Lung (tissue), 12 donors: ENCODE measurements around the gene C17orf100. TPM values are rescaled to one million over a fixed set of nuclear protein-coding genes. Genes with fewer than 3 reads are reported as not detected.

ENCODE experiments used
- ATAC-seq: fragments of 200-7000 bp; cut with Tn5 transposase; one replicate; pipeline ENCODE4 v1.9.1; 2020; ENCODE audit warnings: moderate number of reproducible peaks; ENCODE audit not compliant: insufficient read depth, low FRiP score
- DNase-seq, 3 donors: peaks; one replicate each; pipeline ENCODE4 v3.0.0-alpha.2; 2013 to 2017
- H3K27ac ChIP-seq, 2 donors: one replicate each; pipeline ENCODE4 v1.5.1; 2013; ENCODE audit warnings: mild to moderate bottlenecking in 2 of 2, moderate library complexity in 2 of 2, control low read depth in 1 of 2, inconsistent platforms in 1 of 2, low read depth in 1 of 2, low read length in 1 of 2
- H3K27me3 ChIP-seq, 3 donors: one replicate each; pipeline ENCODE4 v1.5.1; 2013; ENCODE audit warnings: low read length in 2 of 3; ENCODE audit not compliant: control insufficient read depth in 3 of 3, insufficient read depth in 3 of 3
- H3K36me3 ChIP-seq, 4 donors: one replicate each; pipeline ENCODE4 v1.5.1; 2013; ENCODE audit warnings: low read length in 4 of 4, mild to moderate bottlenecking in 1 of 4, moderate library complexity in 1 of 4; ENCODE audit not compliant: control insufficient read depth in 4 of 4, insufficient read depth in 4 of 4
- H3K4me1 ChIP-seq, 5 donors: one replicate each; pipeline ENCODE4 v1.5.1; 2013; ENCODE audit warnings: low read length in 5 of 5, mild to moderate bottlenecking in 2 of 5, moderate library complexity in 1 of 5; ENCODE audit not compliant: control insufficient read depth in 5 of 5, insufficient read depth in 5 of 5
- H3K4me3 ChIP-seq: one replicate; pipeline ENCODE4 v1.5.1; 2013; ENCODE audit warnings: mild to moderate bottlenecking, control low read depth, moderate library complexity
- H3K9ac ChIP-seq, 2 donors: one replicate each; pipeline ENCODE4 v1.5.1; 2013; ENCODE audit warnings: low read length in 2 of 2, control low read depth in 1 of 2; ENCODE audit not compliant: insufficient read depth in 1 of 2
- H3K9me3 ChIP-seq, 4 donors: one replicate each; pipeline ENCODE4 v1.5.1; 2013; ENCODE audit warnings: low read length in 3 of 4, mild to moderate bottlenecking in 1 of 4, moderate library complexity in 1 of 4; ENCODE audit not compliant: control insufficient read depth in 4 of 4, insufficient read depth in 3 of 4
- CTCF ChIP-seq: IDR thresholded peaks from 2 replicates; pipeline ENCODE4 v1.5.1; 2012; ENCODE audit warnings: mild to moderate bottlenecking; ENCODE audit errors: control extremely low read depth, extremely low read depth
- WGBS, 2 donors: extraction: QIAGEN DNeasy Blood & Tissue Kit; methylation state at CpG; one replicate each; pipeline ENCODE4 v1.1.7; 2013; 5-methylcytosine and 5-hydroxymethylcytosine counted together
- polyA plus RNA-seq, 2 donors: library from polyadenylated mRNA; stranded (reverse); fragments of 200-250 nt; gene quantifications; one replicate each; pipeline ENCODE4 v1.2.1, GENCODE V29; 2013
- total RNA-seq, 2 donors: library from RNA; depleted of rRNA in 1 of 2; stranded (reverse); fragments of >200 nt in 1 of 2; gene quantifications; one replicate each; pipeline ENCODE4 v1.2.1, GENCODE V29; 2014 to 2021
- donor health status: control.
- donor health status: control.
- donor health status: Bipolar disorder and iron deficiency.
- donor health status: healthy.
- donor health status: DM: yes; HTN: yes; CAD: no.

C17orf100 gene
- total and polyA plus RNA-seq, 4 donors: 1.5 to 3.6 (median 2.0) TPM

GRCh38 chr17:6674586-6674985 lies 23.0 kb downstream of the C17orf100 start:
- H3K9me3 ChIP-seq: no peaks in the 10 kb centered on the region
- H3K9ac ChIP-seq: no peak overlapping the region
- no peak overlapping the region for H3K27ac ChIP-seq
- no peaks in the 10 kb centered on the region for H3K4me1 ChIP-seq
- no peaks in the 10 kb centered on the region for H3K36me3 ChIP-seq
- no peaks in the 10 kb centered on the region for H3K27me3 ChIP-seq
- DNase-seq (no peak), ATAC-seq (no peak)
- no peak overlapping the region for H3K4me3 ChIP-seq
- WGBS, 2 donors: 93 to 97% methylated on average over 13 of the region's 13 CpGs
- no peak for TF ChIP-seq CTCF

- Histone ChIP-seq H3K27me3 (no peaks in the 10 kb centered on the region), H3K9me3 (no peaks in the 10 kb centered on the region), H3K36me3 (no peaks in the 10 kb centered on the region), H3K9ac (no peak overlapping the region), H3K4me3 (no peak overlapping the region), H3K4me1 (no peaks in the 10 kb centered on the region), H3K27ac (no peak overlapping the region)
- no peak for TF ChIP-seq CTCF
- ATAC-seq (no peak), DNase-seq (no peak)
- WGBS, 2 donors: 83 to 84% methylated on average over 11 of the region's 11 CpGs
Observed at GRCh38 chr17:6675201-6675825, 23.8 kb downstream of the C17orf100 start.

GRCh38 chr17:6676802-6677157 lies 25.2 kb downstream of the C17orf100 start:
- 67% methylated on average over 6 of the region's 6 CpGs for WGBS, 2 donors
- no peak for ATAC-seq

More at GRCh38 chr17:6676802-6677157, 25.2 kb downstream of the C17orf100 start:
- DNase-seq: no peak
- Histone ChIP-seq H3K9me3 (no peaks in the 10 kb centered on the region), H3K36me3 (no peaks in the 10 kb centered on the region), H3K4me1 (no peaks in the 10 kb centered on the region), H3K27ac (no peak overlapping the region), H3K4me3 (no peak overlapping the region), H3K27me3 (no peaks in the 10 kb centered on the region), H3K9ac (no peak overlapping the region)
- TF ChIP-seq CTCF: no peak
